Progenitor cell of endocrine pancreas (in vitro differentiated cells): ENCODE data around the gene C16orf96. TPM values are rescaled to one million over a fixed set of nuclear protein-coding genes. Genes with fewer than 3 reads are reported as not detected.

Experiments used
- DNase-seq: peaks from one replicate; pipeline ENCODE4 v3.0.0; 2021; ENCODE audit warnings: low spot score; ENCODE audit not compliant: unreplicated experiment
- H3K27ac Mint-ChIP-seq: 2 replicates; pipeline ENCODE4 v1.8.0; 2021; ENCODE audit warnings: mild to moderate bottlenecking, moderate library complexity, mixed read lengths
- H3K27me3 Mint-ChIP-seq: 2 replicates; pipeline ENCODE4 v1.8.0; 2021; ENCODE audit warnings: mixed read lengths
- H3K36me3 Mint-ChIP-seq: 2 replicates; pipeline ENCODE4 v1.8.0; 2022; ENCODE audit warnings: mixed read lengths; ENCODE audit not compliant: insufficient read depth
- H3K4me1 Mint-ChIP-seq: 2 replicates; pipeline ENCODE4 v1.8.0; 2021; ENCODE audit warnings: low read depth, mixed read lengths
- H3K4me3 Mint-ChIP-seq: 2 replicates; pipeline ENCODE4 v1.8.0; 2021; ENCODE audit warnings: low read depth, mild to moderate bottlenecking, moderate library complexity, mixed read lengths
- H3K9me3 Mint-ChIP-seq: 2 replicates; pipeline ENCODE4 v1.8.0; 2021; ENCODE audit warnings: low read depth, mixed read lengths
- total RNA-seq: library from RNA; stranded (reverse); gene quantifications from 2 replicates; pipeline ENCODE4 v1.2.1, GENCODE V29; 2021
- TF ChIP-seq, protein P1 (sequence below): fragments of 200-600 bp; sonication (generic); IDR thresholded peaks from one replicate; pipeline ENCODE4 v1.5.0; 2021; ENCODE audit warnings: antibody characterized with exemption, mild to moderate bottlenecking; ENCODE audit not compliant: unreplicated experiment

Gene C16orf96
- total RNA-seq, 1 donor from 2014 or later: 1.7 TPM

DNA sequence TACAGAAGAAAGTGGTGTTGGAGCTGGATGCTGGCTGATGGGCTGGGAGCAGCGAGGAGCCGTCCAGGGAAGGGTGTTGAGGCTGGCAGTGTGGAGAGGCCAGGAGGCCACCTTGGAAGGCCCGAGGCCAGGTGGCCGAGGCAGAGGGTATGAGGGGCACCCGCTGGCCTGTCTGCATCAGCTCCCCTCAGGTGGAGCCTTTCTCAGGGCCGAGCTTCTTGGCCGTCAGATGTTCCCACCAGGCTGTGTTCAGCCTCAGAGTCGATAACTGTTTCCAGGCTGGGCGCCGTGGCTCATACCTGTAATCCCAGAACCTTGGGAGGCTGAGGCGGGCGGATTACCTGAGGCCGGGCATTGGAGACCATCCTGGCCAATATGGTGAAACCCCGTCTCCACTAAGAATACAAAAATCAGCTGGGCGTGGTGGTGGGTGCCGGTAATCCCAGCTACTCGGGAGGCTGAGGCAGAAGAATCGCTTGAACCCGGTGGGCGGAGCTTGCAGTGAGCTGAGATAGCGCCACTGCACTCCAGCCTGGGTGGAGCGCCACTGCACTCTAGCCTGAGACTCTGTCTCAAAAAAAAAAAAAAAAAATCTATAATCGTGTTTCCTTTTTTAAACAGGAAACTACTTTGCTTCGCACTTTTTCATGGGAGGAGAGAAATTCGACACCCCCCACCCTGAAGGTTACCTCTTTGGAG is 93.8 kb downstream of the C16orf96 start:
- TF ChIP-seq, protein P1, sequence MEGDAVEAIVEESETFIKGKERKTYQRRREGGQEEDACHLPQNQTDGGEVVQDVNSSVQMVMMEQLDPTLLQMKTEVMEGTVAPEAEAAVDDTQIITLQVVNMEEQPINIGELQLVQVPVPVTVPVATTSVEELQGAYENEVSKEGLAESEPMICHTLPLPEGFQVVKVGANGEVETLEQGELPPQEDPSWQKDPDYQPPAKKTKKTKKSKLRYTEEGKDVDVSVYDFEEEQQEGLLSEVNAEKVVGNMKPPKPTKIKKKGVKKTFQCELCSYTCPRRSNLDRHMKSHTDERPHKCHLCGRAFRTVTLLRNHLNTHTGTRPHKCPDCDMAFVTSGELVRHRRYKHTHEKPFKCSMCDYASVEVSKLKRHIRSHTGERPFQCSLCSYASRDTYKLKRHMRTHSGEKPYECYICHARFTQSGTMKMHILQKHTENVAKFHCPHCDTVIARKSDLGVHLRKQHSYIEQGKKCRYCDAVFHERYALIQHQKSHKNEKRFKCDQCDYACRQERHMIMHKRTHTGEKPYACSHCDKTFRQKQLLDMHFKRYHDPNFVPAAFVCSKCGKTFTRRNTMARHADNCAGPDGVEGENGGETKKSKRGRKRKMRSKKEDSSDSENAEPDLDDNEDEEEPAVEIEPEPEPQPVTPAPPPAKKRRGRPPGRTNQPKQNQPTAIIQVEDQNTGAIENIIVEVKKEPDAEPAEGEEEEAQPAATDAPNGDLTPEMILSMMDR: no peak
- Mint-ChIP-seq H3K4me3 (no peak overlapping the region), H3K27me3 (no peaks in the 10 kb centered on the region), H3K9me3 (no peaks in the 10 kb centered on the region), H3K36me3 (peaks cover 20% of the 10 kb centered on the region), H3K4me1 (peaks cover 14% of the 10 kb centered on the region), H3K27ac (no peak overlapping the region)
- DNase-seq: no peak

Other genes starting within 250 kb of the C16orf96 start
- 22.2 and 23.2 TPM in 2 replicates for gene GLIS2, start 240.3 kb upstream of the C16orf96 start, total RNA-seq
- gene PAM16, start 205.0 kb upstream of the C16orf96 start, total RNA-seq: 33.5 and 36.7 TPM in 2 replicates
- 3.8 and 4.0 TPM in 2 replicates for gene VASN, start 184.5 kb upstream of the C16orf96 start, total RNA-seq
- gene CORO7, start 139.7 kb upstream of the C16orf96 start, total RNA-seq: 25.7 and 35.2 TPM in 2 replicates
- gene DNAJA3, start 130.5 kb upstream of the C16orf96 start, total RNA-seq: 38.8 and 42.3 TPM in 2 replicates
- gene NMRAL1, start 81.7 kb upstream of the C16orf96 start, total RNA-seq: 47.1 and 48.7 TPM in 2 replicates
- gene HMOX2, start 79.9 kb upstream of the C16orf96 start, total RNA-seq: 28.5 and 30.1 TPM in 2 replicates
- gene CDIP1, start 17.6 kb upstream of the C16orf96 start, total RNA-seq: 30.2 and 31.8 TPM in 2 replicates
- gene UBALD1, start 58.5 kb downstream of the C16orf96 start, total RNA-seq: 39.0 and 39.4 TPM in 2 replicates
- 104 and 105 TPM in 2 replicates for gene MGRN1, start 68.5 kb downstream of the C16orf96 start, total RNA-seq
- gene NUDT16L1, start 137.2 kb downstream of the C16orf96 start, total RNA-seq: 39.4 and 41.8 TPM in 2 replicates
- 45.0 and 45.3 TPM in 2 replicates for gene ANKS3, start 177.9 kb downstream of the C16orf96 start, total RNA-seq
- gene DNAAF8, start 178.2 kb downstream of the C16orf96 start, total RNA-seq: 1.1 TPM in 2 replicates
- 23.5 and 23.9 TPM in 2 replicates for gene ZNF500, start 210.8 kb downstream of the C16orf96 start, total RNA-seq
- 0.78 TPM in 1 of 2 replicates, not detected in the other for gene SEPTIN12, start 232.0 kb downstream of the C16orf96 start, total RNA-seq
- not detected in 2 replicates for gene SMIM22, start 239.0 kb downstream of the C16orf96 start, total RNA-seq
- gene ROGDI, start 246.3 kb downstream of the C16orf96 start, total RNA-seq: 43.6 and 44.1 TPM in 2 replicates